Measurements from ENCODE around the gene KCNJ14. TPM values are rescaled to one million over a fixed set of nuclear protein-coding genes. Genes with fewer than 3 reads are reported as not detected.

KCNJ14 gene
- total and polyA plus RNA-seq, 2 of the 8 experiments (the other 6 are each of a cell fraction or from before 2014, with no cell fraction given): 0.45 to 0.89 TPM

- no peak within 1 kb of the TSS for H2AK5ac ChIP-seq (ENCODE audit: low read depth, low read length)
- H4K5ac ChIP-seq (ENCODE audit: insufficient read length, low read depth, low read length): peak within 1 kb of the TSS; percentile 65
- H2AFZ ChIP-seq (ENCODE audit: low read length): no peak within 1 kb of the TSS
- H3K79me1 ChIP-seq (ENCODE audit: low read depth, low read length): 0 out of 2 replicates have a peak, but pooled peaks cover 4% of the 10 kb centered on the region
- peaks cover 7 to 17% of the 10 kb centered on the region in 2 experiments for H4K20me1 ChIP-seq (replicated peaks in 1 of 2; ENCODE audit: control insufficient read depth in 1 of 2, insufficient read depth in 2 of 2, low read length in 2 of 2)
- H3K14ac ChIP-seq (ENCODE audit: insufficient read length): no peak within 1 kb of the TSS
- CTCF ChIA-PET (ENCODE audit: partially characterized antibody): interaction anchor here (0.6 to 1.4 kb wide), 7 partner anchors 18 to 121 kb away, joined by 3 to 8 read pairs (median 5); partner anchors contain the start of gene GRIN2D
- H3K4me2 ChIP-seq (ENCODE audit: insufficient read depth in 1 of 2, low read depth in 2 of 2, low read length in 2 of 2): peak within 1 kb of the TSS; percentile 69 to 71
- H3K27me3 ChIP-seq (replicated peaks in 1 of 4; ENCODE audit: control insufficient read depth in 3 of 4, extremely low read depth in 1 of 4, insufficient read depth in 3 of 4, low read length in 3 of 4): no peaks in the 10 kb centered on the region
- peak within 1 kb of the TSS; percentile 65 for H3K56ac ChIP-seq (replicated peaks; ENCODE audit: insufficient read length, low read depth, low read length)
- H2BK20ac ChIP-seq (ENCODE audit: low read length): no peak within 1 kb of the TSS
- peak within 1 kb of the TSS; percentile 96 for H2BK5ac ChIP-seq (ENCODE audit: low read depth, low read length)
- peak within 1 kb of the TSS; percentile 81 to 93 (median 92) for H3K9ac ChIP-seq (replicated peaks in 1 of 4; ENCODE audit: extremely low read depth in 1 of 4, low read depth in 3 of 4, low read length in 3 of 4)
- H3K23ac ChIP-seq (ENCODE audit: insufficient read length): no peak within 1 kb of the TSS
- H3K4me3 ChIP-seq (ENCODE audit: extremely low read depth in 1 of 4, insufficient read depth in 2 of 4, low read depth in 3 of 4, low read length in 4 of 4): peak within 1 kb of the TSS; percentile 62 to 84 (median 80)
- no peak within 1 kb of the TSS for H4K91ac ChIP-seq (replicated peaks; ENCODE audit: insufficient read length, low read length)
- 2% methylated on average over 40 of the region's 66 CpGs; no CpG with 5 or more reads in 1 of the 2 experiments for WGBS, 2 experiments (ENCODE audit: extremely low coverage in 1 of 2, insufficient coverage in 1 of 2, insufficient read length in 1 of 2, insufficient replicate concordance in 2 of 2, low coverage in 1 of 2, low lambda C conversion rate in 2 of 2, missing lambda C conversion rate in 1 of 2)
- DNase-seq (ENCODE audit: low read depth in 1 of 2, low spot score in 2 of 2) (peak; percentile 50 to 91), FAIRE-seq (no peak)
- H2BK120ac ChIP-seq (replicated peaks; ENCODE audit: low read depth, low read length): no peak within 1 kb of the TSS
- H2BK15ac ChIP-seq (ENCODE audit: low read length): no peak within 1 kb of the TSS
- peaks cover 0 to 12% of the 10 kb centered on the region in 2 experiments; a peak in 1 of 4 replicates for H3K79me2 ChIP-seq (ENCODE audit: control insufficient read depth in 1 of 2, insufficient read depth in 2 of 2, low read length in 2 of 2)
- H3K36me3 ChIP-seq (ENCODE audit: control insufficient read depth in 2 of 4, insufficient read depth in 4 of 4, low read length in 3 of 4): peaks cover 23 to 39% (median 36%) of the 10 kb centered on the region in 4 experiments
- POLR2A ChIA-PET (ENCODE audit: partially characterized antibody): interaction anchor here (0.6 to 11.4 kb wide), 17 partner anchors 7 to 379 kb away, joined by 3 to 176 read pairs (median 7); partner anchors contain the start of genes FAM83E, GRWD1, KCNJ14 and KDELR1
- H3K4me1 ChIP-seq (replicated peaks in 1 of 4; ENCODE audit: control insufficient read depth in 3 of 4, insufficient read depth in 4 of 4, low read length in 3 of 4): peaks cover 0 to 9% (median 1%) of the 10 kb centered on the region in 4 experiments; a peak in 3 of 7 replicates
- peak within 1 kb of the TSS; percentile 69 for H3K4ac ChIP-seq (replicated peaks; ENCODE audit: insufficient read length, low read depth, low read length)
- peak within 1 kb of the TSS; percentile 93 for H3K18ac ChIP-seq (ENCODE audit: extremely low read depth, low read length)
- no peaks in the 10 kb centered on the region; the same call in 1 of the 2 replicates for H3K23me2 ChIP-seq (ENCODE audit: low read depth, low read length)
- H3K27ac ChIP-seq (ENCODE audit: low read depth, low read length): peak within 1 kb of the TSS; percentile 90
- no peak within 1 kb of the TSS for H2BK12ac ChIP-seq (ENCODE audit: low read depth, low read length)
- peak within 1 kb of the TSS; percentile 98 for H4K8ac ChIP-seq (ENCODE audit: extremely low read depth, insufficient read depth, low read length)
- H3K9me3 ChIP-seq (ENCODE audit: insufficient read depth in 2 of 2, low read depth in 1 of 2, low read length in 1 of 2): no peaks in the 10 kb centered on the region
- TF ChIP-seq JUND (IDR thresholded peaks at IDR 0.05; ENCODE audit: low read length) (no peak), TCF12 (IDR thresholded peaks at IDR 0.05; ENCODE audit: low read depth, low read length) (no peak), SIN3A (conservative IDR thresholded peaks at IDR 0.05 in 1 of 2, IDR thresholded peaks at IDR 0.05 in 1 of 2; ENCODE audit: low read depth in 1 of 2, low read length in 2 of 2) (peak; percentile 59 to 70; a peak in 1 of 4 replicates), SUZ12 (IDR thresholded peaks at IDR 0.05; ENCODE audit: low read length) (no peak), SP4 (IDR thresholded peaks at IDR 0.05; ENCODE audit: low read length) (peak; percentile 48; the same call in 1 of the 2 replicates), POU5F1 (IDR thresholded peaks at IDR 0.05; ENCODE audit: low read depth, low read length) (no peak), JUN (IDR thresholded peaks at IDR 0.05; ENCODE audit: low read depth, low read length) (no peak), TAF7 (optimal IDR thresholded peaks at IDR 0.05; ENCODE audit: borderline replicate concordance, low read depth, low read length) (peak; percentile 91), MAX (IDR thresholded peaks at IDR 0.05) (no peak; the same call in 1 of the 2 replicates), RXRA (IDR thresholded peaks at IDR 0.05; ENCODE audit: insufficient read depth, low read depth, low read length) (no peak), SIRT6 (IDR thresholded peaks at IDR 0.05; ENCODE audit: low read length) (no peak), PHF8 (conservative IDR thresholded peaks at IDR 0.05; ENCODE audit: low read depth, low read length) (peak; percentile 98), CHD2 (IDR thresholded peaks at IDR 0.05; ENCODE audit: low read length) (no peak)
Observed at GRCh38 chr19:48469289-48469881, 14.0 kb downstream of the KCNJ14 start, which contains the start of gene CYTH2. CYTH2 (plus strand) TSS chr19:48469369; CDS start chr19:48469508, 139 bp downstream.

Measured in H1 (cell line).